ENCODE results near the gene POLN.

The POLN gene

DNA sequence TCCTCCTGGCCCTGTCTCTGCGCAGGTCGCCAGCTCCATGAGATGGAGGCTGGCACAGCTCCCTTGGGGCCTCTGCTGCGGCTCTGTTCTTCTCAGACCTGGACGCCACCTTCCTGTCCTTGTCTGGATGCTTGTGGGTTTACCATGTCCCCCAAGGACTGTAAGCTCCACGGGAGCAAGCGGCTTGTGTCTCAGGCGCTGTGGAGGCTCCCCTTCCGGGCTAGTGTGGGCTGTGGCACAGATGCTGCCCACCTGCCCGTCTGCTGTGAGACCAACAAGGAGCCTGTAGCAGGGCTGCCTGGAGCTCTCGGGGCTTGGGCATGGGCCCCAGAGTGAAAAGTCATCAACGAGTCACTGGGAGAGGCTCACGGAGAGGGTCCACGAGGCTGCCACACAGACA lies 157.6 kb downstream of the POLN start:
- DNase-seq (ENCODE audit: low read depth), result no peak
- no peak overlapping the region for H3K4me3 ChIP-seq (ENCODE audit: low read length)
- TF ChIP-seq, protein P1, sequence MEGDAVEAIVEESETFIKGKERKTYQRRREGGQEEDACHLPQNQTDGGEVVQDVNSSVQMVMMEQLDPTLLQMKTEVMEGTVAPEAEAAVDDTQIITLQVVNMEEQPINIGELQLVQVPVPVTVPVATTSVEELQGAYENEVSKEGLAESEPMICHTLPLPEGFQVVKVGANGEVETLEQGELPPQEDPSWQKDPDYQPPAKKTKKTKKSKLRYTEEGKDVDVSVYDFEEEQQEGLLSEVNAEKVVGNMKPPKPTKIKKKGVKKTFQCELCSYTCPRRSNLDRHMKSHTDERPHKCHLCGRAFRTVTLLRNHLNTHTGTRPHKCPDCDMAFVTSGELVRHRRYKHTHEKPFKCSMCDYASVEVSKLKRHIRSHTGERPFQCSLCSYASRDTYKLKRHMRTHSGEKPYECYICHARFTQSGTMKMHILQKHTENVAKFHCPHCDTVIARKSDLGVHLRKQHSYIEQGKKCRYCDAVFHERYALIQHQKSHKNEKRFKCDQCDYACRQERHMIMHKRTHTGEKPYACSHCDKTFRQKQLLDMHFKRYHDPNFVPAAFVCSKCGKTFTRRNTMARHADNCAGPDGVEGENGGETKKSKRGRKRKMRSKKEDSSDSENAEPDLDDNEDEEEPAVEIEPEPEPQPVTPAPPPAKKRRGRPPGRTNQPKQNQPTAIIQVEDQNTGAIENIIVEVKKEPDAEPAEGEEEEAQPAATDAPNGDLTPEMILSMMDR (conservative IDR thresholded peaks at IDR 0.05; ENCODE audit: low read length), result no peak

GRCh38 chr4:2083826-2084160 lies 158.1 kb downstream of the POLN start:
- no peak overlapping the region for H3K4me3 ChIP-seq (ENCODE audit: low read length)
- DNase-seq (ENCODE audit: low read depth), result no peak
- TF ChIP-seq, protein P1 (conservative IDR thresholded peaks at IDR 0.05; ENCODE audit: low read length), result no peak

DNA sequence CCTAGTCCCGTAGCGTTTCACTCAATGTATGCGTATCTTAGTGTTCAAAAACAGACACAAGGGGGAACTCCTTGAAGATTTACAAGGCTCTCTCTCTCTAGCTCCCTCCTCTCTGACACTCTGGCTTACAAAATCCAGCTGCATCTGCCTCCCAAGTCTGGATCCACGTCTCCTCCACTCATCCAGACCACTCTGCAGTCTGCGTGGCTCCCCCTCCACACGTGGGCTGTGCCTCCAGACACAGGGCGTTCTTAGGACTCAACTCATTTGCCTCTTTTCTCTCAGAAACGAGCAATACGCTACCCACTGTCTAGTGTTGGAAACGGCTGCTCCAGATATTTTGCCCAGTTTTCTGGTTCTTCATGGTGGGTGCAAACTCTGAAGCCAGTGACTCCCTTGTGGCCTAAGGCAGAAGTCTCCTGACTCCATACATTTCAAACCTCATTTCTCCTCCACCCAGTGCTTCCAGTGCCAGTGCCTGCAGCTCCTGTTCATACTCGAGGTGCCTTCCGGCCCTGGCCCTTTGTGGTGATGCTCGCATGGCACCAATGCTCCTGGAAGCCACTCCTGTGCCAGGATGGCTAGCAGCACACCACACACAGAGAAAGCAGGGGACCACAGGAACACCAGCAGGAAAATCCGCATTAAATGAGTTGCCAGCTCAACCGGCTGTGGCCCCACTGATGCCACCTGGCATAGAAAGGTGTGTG lies 158.7 kb downstream of the POLN start:
- H3K4me3 ChIP-seq (ENCODE audit: low read length), result no peak overlapping the region
- DNase-seq (ENCODE audit: low read depth), result no peak
- TF ChIP-seq, protein P1 (conservative IDR thresholded peaks at IDR 0.05; ENCODE audit: low read length), result no peak

GRCh38 chr4:2082627-2083026 lies 159.3 kb downstream of the POLN start:
- DNase-seq (ENCODE audit: low read depth), result no peak
- TF ChIP-seq, protein P1 (conservative IDR thresholded peaks at IDR 0.05; ENCODE audit: low read length), result no peak
- H3K4me3 ChIP-seq (ENCODE audit: low read length), result no peak overlapping the region

GRCh38 chr4:2082118-2082517 lies 159.8 kb downstream of the POLN start:
- H3K4me3 ChIP-seq (ENCODE audit: low read length), result no peak overlapping the region
- TF ChIP-seq, protein P1 (conservative IDR thresholded peaks at IDR 0.05; ENCODE audit: low read length), result no peak
- no peak for DNase-seq (ENCODE audit: low read depth)

DNA sequence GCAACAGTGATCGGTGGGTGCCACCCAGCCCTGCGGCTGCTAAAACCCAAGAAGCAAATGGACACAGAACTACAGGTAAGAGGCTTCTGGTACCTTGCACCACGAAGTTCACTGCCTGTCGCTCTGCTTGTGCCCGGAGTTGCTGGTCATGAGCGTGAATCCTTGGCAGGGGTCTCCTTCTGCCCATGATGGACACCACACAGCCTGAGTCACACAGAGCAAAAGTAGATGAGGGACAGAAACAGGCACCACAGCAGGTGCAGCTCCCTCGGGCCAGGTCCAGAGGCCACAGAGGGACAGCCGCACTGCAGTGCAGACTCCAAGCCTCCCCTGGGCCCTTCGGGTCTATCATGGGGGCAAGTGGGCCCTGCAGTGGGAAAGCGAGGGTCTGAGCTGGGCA lies 160.4 kb downstream of the POLN start:
- no peak for DNase-seq (ENCODE audit: low read depth)
- TF ChIP-seq, protein P1 (conservative IDR thresholded peaks at IDR 0.05; ENCODE audit: low read length), result no peak
- H3K4me3 ChIP-seq (ENCODE audit: low read length), result no peak overlapping the region

GRCh38 chr4:2080429-2081300 lies 161.3 kb downstream of the POLN start:
- DNase-seq (ENCODE audit: low read depth), result no peak
- TF ChIP-seq, protein P1 (conservative IDR thresholded peaks at IDR 0.05; ENCODE audit: low read length), result no peak
- H3K4me3 ChIP-seq (ENCODE audit: low read length), result no peak overlapping the region

Data from AG10803 (cell line).